GM18498 (cell line): ENCODE measurements around the gene NRG3.

Experiments
- ATAC-seq: cut with Tn5 transposase; IDR thresholded peaks from one replicate; pipeline ENCODE4 v1.9.1; 2021; ENCODE audit warnings: mild to moderate bottlenecking, moderate library complexity; ENCODE audit not compliant: unreplicated experiment

The NRG3 gene

DNA sequence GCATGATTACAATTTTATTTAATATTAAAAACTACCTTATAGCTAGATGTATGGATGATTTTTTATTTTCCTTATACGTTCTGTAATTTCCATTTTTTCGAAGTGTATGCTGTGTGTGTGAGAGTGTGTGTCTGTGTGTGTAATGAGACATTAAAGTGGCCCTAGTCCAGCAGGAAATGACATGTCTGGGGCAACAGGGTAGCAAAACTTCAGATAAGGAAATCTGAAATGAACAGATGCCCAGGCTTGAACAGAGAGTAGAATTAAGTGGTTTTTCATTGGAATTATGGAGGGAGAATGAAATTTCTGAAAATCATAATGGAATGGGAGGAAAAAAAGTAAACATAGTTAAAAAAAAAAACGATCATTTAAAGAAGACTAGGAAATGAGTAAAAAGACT lies 200.6 kb downstream of the NRG3 start:
- ATAC-seq, result no peak

DNA sequence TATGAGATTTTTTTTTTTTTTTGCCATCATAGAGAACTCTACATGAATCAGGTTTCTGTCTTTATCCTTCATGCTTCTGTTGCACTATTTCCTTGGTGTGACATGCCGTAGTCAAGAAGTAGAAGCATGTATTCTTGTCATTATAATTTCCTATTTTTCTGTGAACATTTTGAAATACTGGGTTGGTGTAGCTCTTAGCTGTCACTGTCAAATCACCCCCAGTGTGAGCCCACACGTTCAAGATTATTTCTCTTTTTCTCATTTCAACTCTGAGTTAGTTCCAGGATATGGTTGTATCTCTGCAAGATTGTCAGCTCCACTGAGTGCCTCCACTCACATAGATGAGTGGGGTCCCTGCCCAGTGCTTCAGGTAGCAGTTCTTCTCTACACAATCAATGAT lies 209.5 kb downstream of the NRG3 start:
- no peak for ATAC-seq

DNA sequence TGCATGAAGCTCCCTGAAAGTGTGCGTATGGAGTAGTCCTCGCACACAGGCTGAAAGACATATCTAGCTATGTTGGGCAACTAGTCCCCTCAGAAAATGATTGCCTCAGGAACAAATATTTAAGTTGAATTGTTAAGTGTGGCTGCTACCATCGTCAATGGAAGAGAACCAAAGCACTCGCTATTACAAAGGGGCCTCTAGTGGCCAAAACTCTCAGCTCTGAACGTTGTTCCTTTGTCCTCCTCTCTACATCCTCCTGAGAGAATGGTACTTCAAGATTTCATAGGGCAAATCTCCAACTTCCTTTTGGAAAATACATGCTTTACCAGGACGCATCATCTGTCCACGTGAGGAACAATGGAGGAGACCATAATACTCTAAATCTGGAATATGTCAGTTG lies 209.9 kb downstream of the NRG3 start:
- ATAC-seq, result no peak

GRCh38 chr10:82089327-82089726 lies 214.3 kb downstream of the NRG3 start:
- ATAC-seq, result no peak

DNA sequence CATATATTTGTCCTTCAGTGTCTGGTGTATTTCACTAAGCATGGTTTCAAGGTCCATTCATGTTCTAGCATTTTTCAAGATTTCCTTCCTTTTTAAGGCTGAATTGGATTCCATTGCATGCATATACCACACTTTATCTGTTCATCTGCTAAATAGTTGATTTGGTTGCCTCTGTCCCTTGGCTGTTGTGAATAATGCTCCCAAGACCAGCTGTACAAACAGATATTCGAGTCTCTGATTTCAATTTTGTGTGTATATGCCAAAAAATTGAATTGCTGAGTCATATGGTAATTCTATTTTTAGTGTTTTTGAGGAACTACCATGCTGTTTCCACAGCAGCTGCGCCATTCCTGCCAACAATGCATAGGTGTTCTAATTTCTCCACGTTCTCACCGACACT lies 216.4 kb downstream of the NRG3 start:
- no peak for ATAC-seq

- ATAC-seq, result no peak
Observed at GRCh38 chr10:82092111-82092510, 217.1 kb downstream of the NRG3 start.

GRCh38 chr10:82124713-82125112 lies 249.7 kb downstream of the NRG3 start:
- ATAC-seq, result no peak

DNA sequence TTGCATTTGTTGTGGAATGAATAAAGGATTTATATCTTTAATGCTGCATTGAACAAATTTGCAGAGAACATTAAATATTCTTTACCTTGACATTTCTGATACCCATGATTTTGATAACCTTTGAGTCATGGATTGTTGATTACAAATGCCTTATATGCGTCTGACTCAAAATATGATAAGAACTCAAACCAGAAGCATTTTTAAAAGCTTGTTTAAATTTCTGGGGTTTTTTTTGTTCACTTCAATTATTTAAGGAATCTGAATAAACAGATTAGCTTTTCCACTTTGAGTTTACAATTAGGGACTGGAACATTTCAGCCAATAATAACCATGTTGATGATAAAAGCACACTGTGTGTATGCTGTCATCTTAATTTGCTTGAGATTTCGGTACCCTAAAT lies 253.5 kb downstream of the NRG3 start:
- no peak for ATAC-seq

- ATAC-seq, result no peak
Observed at GRCh38 chr10:82136103-82136502, 261.1 kb downstream of the NRG3 start.

DNA sequence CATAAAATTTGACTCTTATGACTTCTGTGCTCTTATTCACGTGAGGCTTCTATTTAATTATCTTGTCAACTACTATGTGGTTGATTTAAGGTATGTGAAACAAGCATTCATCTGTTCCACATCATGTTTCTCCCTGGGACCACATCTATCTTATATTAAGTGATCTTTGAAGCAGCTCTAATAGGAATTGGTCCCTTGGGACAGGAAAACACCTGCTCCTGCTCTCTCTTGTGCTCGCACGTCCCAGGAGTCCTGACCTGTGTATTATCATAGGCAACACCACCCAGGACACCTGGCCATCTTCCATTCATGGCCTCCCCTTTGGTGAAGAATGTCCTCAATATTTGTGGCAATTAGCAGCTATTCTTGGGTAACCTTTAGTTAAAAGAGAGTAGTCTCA lies 269.2 kb downstream of the NRG3 start:
- ATAC-seq, result no peak

GRCh38 chr10:82148764-82149163 lies 273.8 kb downstream of the NRG3 start:
- no peak for ATAC-seq

DNA sequence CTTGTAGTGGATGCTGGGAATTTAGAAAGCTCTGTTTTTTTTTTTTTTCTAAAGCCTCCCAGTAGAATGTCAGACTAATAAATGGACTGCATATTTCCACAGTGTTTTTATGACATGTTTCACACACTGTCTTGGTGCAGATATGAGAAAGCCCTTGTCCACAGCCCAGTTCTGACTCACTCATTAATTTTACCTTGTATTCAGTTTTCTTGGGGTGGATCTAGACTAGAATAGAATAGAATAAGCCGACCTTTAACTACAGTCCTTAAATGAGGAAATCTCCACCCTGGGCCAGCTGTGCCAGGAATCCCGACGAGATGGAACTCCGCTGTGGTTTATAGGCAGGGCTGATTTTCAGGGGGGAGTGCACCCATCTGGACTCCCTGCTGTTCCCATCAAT lies 274.7 kb downstream of the NRG3 start:
- ATAC-seq, result no peak

DNA sequence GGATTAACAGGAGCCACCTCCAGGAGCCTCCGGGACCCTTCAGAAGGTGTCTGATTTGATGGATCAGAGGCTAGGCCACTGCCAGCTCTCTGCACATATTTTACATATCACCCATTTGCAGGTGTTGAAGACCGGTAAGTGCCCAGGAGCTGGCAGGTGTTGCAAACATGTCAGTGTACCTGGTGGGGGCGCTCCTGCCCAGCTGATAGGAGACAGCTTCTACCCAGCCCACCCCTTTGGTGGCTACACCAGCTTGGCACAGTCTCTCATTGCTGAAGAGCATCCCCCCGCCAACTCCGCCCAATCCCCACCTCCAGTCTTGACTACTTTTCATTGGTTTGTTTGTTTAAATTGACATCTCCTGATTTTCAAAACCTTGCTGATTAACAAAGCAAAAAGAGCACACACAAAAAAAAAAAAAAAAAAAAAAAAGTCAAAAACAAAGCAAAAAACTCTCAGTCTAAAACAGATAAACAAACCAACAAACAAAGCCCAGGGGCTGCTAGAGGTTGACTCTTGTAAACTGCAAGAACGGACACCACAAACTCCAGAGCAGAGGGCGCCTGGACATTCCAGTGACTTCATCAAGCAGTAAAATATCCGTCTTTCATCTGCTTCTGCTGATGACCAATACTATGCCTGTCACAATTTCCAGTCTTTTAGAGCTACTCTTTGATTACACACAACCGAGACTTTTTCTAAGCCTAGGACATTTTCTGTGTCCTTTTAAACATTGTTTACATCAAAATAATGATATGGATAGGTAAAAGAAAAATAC lies 275.3 kb downstream of the NRG3 start:
- no peak for ATAC-seq

GRCh38 chr10:82160307-82160706 lies 285.3 kb downstream of the NRG3 start:
- no peak for ATAC-seq

- ATAC-seq, result no peak
Observed at GRCh38 chr10:82161264-82161663, 286.3 kb downstream of the NRG3 start.

DNA sequence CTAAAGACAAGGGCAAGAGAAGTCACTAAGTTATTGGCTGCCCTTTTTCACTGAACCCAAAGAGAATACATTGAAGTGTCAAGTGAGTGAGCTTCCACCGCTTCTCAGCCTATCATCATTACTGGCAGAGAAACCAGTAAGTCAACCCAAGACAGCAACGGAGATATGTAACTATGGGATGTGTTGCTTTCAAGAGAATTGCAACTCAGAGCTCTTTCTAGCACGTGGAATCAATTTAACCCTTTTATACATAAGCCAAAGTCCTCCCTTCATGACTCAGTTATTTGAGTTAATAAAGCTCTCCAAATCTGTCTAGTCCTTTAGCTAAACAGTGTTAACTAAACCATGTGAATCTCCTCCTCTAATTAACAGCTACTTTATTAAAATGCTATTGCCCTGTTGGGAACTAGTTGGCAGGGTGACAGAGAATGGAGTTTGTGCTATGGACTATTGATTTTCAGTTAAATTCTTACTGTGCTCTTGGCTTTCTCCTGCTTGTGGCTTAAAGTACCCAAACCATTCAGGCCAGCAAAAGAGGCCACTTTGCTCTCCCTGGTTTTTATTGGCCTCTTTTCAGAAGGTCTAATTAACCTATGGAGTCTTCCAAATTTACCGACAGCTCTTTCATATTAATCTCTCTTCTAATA lies 287.7 kb downstream of the NRG3 start:
- ATAC-seq, result no peak

GRCh38 chr10:82171899-82172298 lies 296.9 kb downstream of the NRG3 start:
- ATAC-seq, result no peak

DNA sequence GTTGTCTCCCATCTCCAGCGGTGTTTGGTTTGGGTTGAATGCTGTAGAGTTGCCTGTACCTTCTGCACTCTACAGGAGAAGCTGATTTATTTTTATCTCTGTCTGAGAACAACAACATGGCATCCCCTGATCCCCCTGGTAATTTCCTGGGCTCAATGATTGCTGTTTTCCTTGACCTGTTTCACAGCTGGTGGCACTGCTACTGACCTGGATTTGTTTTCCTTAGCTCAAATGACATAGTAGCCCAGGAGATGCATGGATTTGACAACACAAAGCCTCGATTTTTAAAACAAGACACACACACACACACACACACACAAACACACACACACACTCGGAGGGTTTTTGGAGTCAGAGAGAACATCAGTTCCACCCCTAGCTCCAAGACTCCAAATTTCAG lies 301.6 kb downstream of the NRG3 start:
- no peak for ATAC-seq

DNA sequence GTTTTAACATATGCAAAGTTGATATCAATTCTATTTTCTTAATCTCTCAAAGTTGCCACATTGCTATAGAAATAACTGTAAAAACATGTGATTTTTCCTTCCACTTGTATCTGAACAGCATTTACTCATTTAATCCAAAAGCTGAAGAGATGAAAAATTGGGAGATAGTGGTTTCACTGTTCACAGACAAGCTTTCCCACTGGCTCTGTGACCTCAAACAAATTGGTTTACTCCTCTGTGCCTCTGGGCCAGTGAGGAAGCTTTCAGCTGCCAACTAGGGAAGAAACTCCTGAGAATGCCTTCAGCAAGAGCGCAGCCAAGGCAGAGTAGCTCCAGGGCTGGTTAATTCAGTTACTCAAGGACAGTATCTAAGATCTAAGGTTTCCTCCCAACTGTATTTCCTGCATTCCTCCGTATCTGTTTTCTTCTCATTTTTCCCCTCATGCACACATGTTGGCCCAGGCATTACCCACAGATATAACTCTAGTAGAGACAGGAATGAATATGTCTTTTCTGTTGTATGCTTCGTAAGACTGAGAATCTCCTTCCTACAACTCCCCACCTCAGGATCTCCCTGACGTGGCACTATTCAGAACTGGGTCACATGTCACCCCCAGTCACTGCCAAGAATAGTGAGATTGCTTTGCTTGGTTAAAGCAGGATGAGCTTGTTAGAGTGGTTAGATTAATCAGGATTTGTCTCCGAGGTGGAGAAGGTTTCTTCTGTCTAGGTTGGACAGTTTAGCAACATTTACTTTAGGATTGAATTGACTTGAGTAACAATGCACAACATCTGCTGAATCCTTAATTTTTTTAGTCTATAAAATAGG lies 315.7 kb downstream of the NRG3 start:
- no peak for ATAC-seq

DNA sequence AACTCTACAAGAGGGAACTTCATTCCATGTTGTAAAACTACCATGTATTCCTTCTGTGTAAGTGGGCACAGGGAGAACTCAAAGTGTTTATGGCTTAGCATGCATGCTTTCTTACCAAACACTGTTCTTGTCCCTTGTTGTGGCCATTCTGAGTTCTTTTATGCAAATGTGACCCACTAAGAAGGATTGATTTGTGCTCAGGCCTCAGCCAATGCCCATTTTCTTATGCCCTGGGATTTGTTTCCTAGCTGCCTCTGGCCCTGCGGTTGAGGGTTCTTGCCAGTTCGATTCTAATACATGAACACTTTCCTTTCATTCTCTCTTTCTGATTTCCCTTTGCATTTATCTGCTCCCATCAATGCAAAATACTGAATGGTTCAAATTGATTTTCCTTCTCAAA lies 316.7 kb downstream of the NRG3 start:
- ATAC-seq, result no peak

GRCh38 chr10:82192665-82193064 lies 317.7 kb downstream of the NRG3 start:
- ATAC-seq, result no peak

DNA sequence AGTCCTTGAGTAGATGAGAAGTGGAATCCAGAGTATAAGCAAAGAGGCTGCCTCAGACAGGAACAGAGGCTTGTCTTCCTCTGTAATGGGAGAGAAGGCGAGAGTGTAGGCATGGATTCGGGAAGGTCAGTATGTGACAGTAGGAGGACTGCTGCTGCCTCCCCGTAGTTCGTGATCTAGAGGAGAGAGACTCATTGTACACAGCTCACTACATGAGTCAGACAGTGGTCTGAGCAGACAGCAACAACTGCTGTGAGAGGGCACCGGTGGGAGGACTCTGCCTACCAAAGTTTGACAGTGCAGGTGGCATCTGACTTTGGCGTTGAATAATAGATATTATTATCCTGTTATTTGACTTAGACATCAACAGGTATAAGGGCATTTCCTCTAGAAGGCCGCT lies 319.4 kb downstream of the NRG3 start:
- no peak for ATAC-seq
